Measurements from ENCODE around the gene TMEM98. TPM values are rescaled to one million over a fixed set of nuclear protein-coding genes. Genes with fewer than 3 reads are reported as not detected.
"Not testable (repeated sequence)": the region's sequence is repeated elsewhere in the genome, so short reads cannot be mapped to it uniquely, and the experiment has no call there.

TMEM98 gene
- total RNA-seq, 1 experiment from 2014 or later: 67.6 TPM

DNA sequence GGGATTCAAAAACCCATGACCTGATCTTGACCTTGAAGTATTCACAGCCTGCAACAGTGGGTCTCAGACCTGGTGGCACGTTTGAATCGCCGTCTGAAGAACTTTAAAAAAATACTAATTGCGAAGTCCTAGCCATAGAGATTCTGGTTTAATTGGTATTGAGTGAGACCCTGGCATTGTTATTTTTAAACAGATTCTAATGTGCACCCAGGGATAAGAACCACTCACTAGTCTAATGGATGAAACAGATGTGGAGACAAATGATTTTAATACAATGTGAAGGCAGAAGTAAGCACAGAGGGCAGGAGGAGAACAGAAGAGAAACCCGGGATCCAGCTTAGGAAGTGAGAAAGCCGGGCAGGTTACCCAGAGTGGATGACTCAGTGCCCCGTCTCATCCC is 21.2 kb downstream of the TMEM98 start:
- intact Hi-C loops (cut with micrococcal nuclease; ENCODE audit: unreplicated experiment): no loop called here
- CTCF ChIA-PET: no interaction called here
- POLR2A ChIA-PET (ENCODE audit: low non-redundant PET): no interaction called here
- no peak overlapping the region for H3K4me3 ChIP-seq (ENCODE audit: low read depth, low read length, poor library complexity, severe bottlenecking)
- no TSS peak for BruUV-seq (replicated peaks)
- no peaks in the 10 kb centered on the region for H3K9me3 ChIP-seq (ENCODE audit: low read depth, low read length, poor library complexity, severe bottlenecking)
- H3K27ac ChIP-seq (ENCODE audit: low read depth, low read length, poor library complexity, severe bottlenecking): peak overlapping the region; percentile 47
- no peak for DNase-seq (ENCODE audit: low spot score)
- H3K36me3 ChIP-seq (ENCODE audit: insufficient read depth, low read length, poor library complexity, severe bottlenecking): no peaks in the 10 kb centered on the region
- peaks cover 11% of the 10 kb centered on the region for H3K4me1 ChIP-seq (ENCODE audit: insufficient read depth, low read length, poor library complexity, severe bottlenecking)
- TF ChIP-seq, protein P1, sequence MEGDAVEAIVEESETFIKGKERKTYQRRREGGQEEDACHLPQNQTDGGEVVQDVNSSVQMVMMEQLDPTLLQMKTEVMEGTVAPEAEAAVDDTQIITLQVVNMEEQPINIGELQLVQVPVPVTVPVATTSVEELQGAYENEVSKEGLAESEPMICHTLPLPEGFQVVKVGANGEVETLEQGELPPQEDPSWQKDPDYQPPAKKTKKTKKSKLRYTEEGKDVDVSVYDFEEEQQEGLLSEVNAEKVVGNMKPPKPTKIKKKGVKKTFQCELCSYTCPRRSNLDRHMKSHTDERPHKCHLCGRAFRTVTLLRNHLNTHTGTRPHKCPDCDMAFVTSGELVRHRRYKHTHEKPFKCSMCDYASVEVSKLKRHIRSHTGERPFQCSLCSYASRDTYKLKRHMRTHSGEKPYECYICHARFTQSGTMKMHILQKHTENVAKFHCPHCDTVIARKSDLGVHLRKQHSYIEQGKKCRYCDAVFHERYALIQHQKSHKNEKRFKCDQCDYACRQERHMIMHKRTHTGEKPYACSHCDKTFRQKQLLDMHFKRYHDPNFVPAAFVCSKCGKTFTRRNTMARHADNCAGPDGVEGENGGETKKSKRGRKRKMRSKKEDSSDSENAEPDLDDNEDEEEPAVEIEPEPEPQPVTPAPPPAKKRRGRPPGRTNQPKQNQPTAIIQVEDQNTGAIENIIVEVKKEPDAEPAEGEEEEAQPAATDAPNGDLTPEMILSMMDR (conservative IDR thresholded peaks at IDR 0.05; ENCODE audit: low read depth, low read length): no peak
- TF ChIP-seq EZH2 (IDR thresholded peaks at IDR 0.05; ENCODE audit: borderline replicate concordance, low read depth, low read length, poor library complexity, severe bottlenecking): no peak
- H3K27me3 ChIP-seq (replicated peaks; ENCODE audit: insufficient read depth, low read depth, low read length, poor library complexity): no peaks in the 10 kb centered on the region

DNA sequence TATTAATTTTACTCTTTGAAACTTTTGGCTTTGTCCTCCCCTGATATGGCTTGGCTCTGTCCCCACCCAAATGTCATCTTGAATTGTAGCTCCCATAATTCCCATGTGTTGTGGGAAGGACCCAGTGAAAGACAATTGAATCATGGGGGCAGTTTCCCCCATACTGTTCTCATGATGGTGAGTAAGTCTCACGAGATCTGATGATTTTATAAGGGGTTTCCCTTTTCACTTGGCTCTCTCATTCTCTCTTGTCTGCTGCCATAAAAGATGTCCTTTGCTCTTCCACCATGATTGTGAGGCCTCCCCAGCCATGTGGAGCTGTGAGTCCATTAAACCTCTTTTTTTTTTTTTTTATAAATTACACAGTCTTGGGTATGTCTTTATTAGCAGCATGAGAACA is 24.5 kb downstream of the TMEM98 start:
- intact Hi-C loops (cut with micrococcal nuclease; ENCODE audit: unreplicated experiment); H3K27ac ChIP-seq (ENCODE audit: low read depth, low read length, poor library complexity, severe bottlenecking); H3K4me3 ChIP-seq (ENCODE audit: low read depth, low read length, poor library complexity, severe bottlenecking); H3K9me3 ChIP-seq (ENCODE audit: low read depth, low read length, poor library complexity, severe bottlenecking); CTCF ChIA-PET; POLR2A ChIA-PET (ENCODE audit: low non-redundant PET); H3K36me3 ChIP-seq (ENCODE audit: insufficient read depth, low read length, poor library complexity, severe bottlenecking); DNase-seq (ENCODE audit: low spot score); BruUV-seq (replicated peaks); H3K27me3 ChIP-seq (replicated peaks; ENCODE audit: insufficient read depth, low read depth, low read length, poor library complexity); H3K4me1 ChIP-seq (ENCODE audit: insufficient read depth, low read length, poor library complexity, severe bottlenecking): not testable (repeated sequence)

DNA sequence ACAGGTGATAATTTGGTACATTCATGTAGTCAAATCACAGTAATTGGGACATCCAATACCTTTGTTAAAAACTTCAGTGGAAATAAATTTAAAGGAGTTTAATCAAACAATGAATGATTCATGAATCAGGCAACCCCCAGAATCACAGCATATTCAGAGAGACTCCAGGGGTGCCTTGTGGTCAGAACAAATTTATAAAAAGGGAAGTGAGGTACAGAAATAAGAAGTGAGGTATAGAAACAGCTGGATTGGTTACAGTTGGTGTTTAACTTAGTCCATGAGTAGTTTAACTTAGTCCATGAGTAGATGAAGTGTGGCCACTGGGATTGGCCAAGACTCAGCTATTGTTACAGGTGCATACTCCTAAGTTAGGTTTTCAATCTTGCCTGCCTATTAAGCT is 25.1 kb downstream of the TMEM98 start:
- BruUV-seq (replicated peaks): no TSS peak

DNA sequence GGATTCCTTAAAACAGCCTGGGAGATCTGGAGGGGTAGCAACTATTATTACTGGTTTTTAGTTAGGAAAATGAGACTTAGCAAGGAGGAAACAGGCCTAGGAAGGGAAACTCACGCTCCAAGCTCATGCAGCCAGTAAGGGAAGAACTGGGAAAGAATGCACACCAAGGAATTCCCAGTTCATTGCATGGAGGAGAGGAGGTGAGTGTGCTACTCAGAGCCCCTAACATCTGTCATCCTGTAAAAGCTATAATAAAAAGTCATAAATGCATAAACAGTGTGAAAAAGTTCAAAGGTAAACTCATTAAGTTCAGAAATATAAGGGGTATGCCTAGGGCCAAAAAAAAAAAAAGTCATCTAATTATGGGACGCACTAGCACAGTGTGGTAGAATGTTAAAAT is 25.9 kb downstream of the TMEM98 start:
- Histone ChIP-seq H3K36me3 (ENCODE audit: insufficient read depth, low read length, poor library complexity, severe bottlenecking) (no peaks in the 10 kb centered on the region), H3K9me3 (ENCODE audit: low read depth, low read length, poor library complexity, severe bottlenecking) (no peaks in the 10 kb centered on the region), H3K4me1 (ENCODE audit: insufficient read depth, low read length, poor library complexity, severe bottlenecking) (no peaks in the 10 kb centered on the region), H3K4me3 (ENCODE audit: low read depth, low read length, poor library complexity, severe bottlenecking) (no peak overlapping the region), H3K27me3 (replicated peaks; ENCODE audit: insufficient read depth, low read depth, low read length, poor library complexity) (no peaks in the 10 kb centered on the region), H3K27ac (ENCODE audit: low read depth, low read length, poor library complexity, severe bottlenecking) (no peak overlapping the region)
- POLR2A ChIA-PET (ENCODE audit: low non-redundant PET): no interaction called here
- no peak for DNase-seq (ENCODE audit: low spot score)
- TF ChIP-seq, protein P1 (conservative IDR thresholded peaks at IDR 0.05; ENCODE audit: low read depth, low read length): no peak
- TF ChIP-seq EZH2 (IDR thresholded peaks at IDR 0.05; ENCODE audit: borderline replicate concordance, low read depth, low read length, poor library complexity, severe bottlenecking): no peak
- BruUV-seq (replicated peaks): no TSS peak
- CTCF ChIA-PET: no interaction called here
- intact Hi-C loops (cut with micrococcal nuclease; ENCODE audit: unreplicated experiment): no loop called here

More for the DNA sequence above, 25.1 kb downstream of the TMEM98 start:
- CTCF ChIA-PET: no interaction called here
- DNase-seq (ENCODE audit: low spot score): no peak
- Histone ChIP-seq H3K9me3 (ENCODE audit: low read depth, low read length, poor library complexity, severe bottlenecking) (no peaks in the 10 kb centered on the region), H3K4me1 (ENCODE audit: insufficient read depth, low read length, poor library complexity, severe bottlenecking) (no peaks in the 10 kb centered on the region), H3K27ac (ENCODE audit: low read depth, low read length, poor library complexity, severe bottlenecking) (no peak overlapping the region), H3K36me3 (ENCODE audit: insufficient read depth, low read length, poor library complexity, severe bottlenecking) (no peaks in the 10 kb centered on the region), H3K4me3 (ENCODE audit: low read depth, low read length, poor library complexity, severe bottlenecking) (no peak overlapping the region), H3K27me3 (replicated peaks; ENCODE audit: insufficient read depth, low read depth, low read length, poor library complexity) (no peaks in the 10 kb centered on the region)
- POLR2A ChIA-PET (ENCODE audit: low non-redundant PET): no interaction called here
- intact Hi-C loops (cut with micrococcal nuclease; ENCODE audit: unreplicated experiment): no loop called here
- TF ChIP-seq, protein P1 (conservative IDR thresholded peaks at IDR 0.05; ENCODE audit: low read depth, low read length): no peak
- TF ChIP-seq EZH2 (IDR thresholded peaks at IDR 0.05; ENCODE audit: borderline replicate concordance, low read depth, low read length, poor library complexity, severe bottlenecking): no peak
